Large intestine (tissue), 3 donors: ENCODE results near the gene CPSF4L. TPM values are rescaled to one million over a fixed set of nuclear protein-coding genes. Genes with fewer than 3 reads are reported as not detected.

ENCODE experiments used
- DNase-seq, 2 donors: peaks; one replicate each; pipeline versions ENCODE4 v3.0.0 to v3.0.0-alpha.2; 2013
- H3K27ac ChIP-seq: one replicate; pipeline ENCODE4 v1.5.1; 2013; ENCODE audit warnings: low read length
- H3K27me3 ChIP-seq: 2 replicates; pipeline ENCODE4 v1.6.1; 2013; ENCODE audit warnings: low read length; ENCODE audit not compliant: control insufficient read depth, insufficient read depth
- H3K36me3 ChIP-seq: 2 replicates; pipeline ENCODE4 v1.6.1; 2013; ENCODE audit warnings: low read length; ENCODE audit not compliant: control insufficient read depth, insufficient read depth
- H3K4me1 ChIP-seq: one replicate; pipeline ENCODE4 v1.6.1; 2013; ENCODE audit warnings: low read length; ENCODE audit not compliant: control insufficient read depth, insufficient read depth
- H3K4me3 ChIP-seq: one replicate; pipeline ENCODE4 v1.5.1; 2013; ENCODE audit warnings: low read length
- H3K9me3 ChIP-seq: one replicate; pipeline ENCODE4 v1.6.1; 2013; ENCODE audit warnings: mild to moderate bottlenecking, low read depth, low read length, moderate library complexity; ENCODE audit not compliant: control insufficient read depth
- WGBS: methylation state at CpG from one replicate; pipeline ENCODE4 v1.1.5; 2013; ENCODE audit warnings: low lambda C conversion rate; ENCODE audit not compliant: insufficient coverage; 5-methylcytosine and 5-hydroxymethylcytosine counted together
- polyA plus RNA-seq: library from polyadenylated mRNA; unstranded; fragments of 120-200 nt; gene quantifications from one replicate; pipeline ENCODE4 v1.2.1, GENCODE V29; 2013

The CPSF4L gene
- polyA plus RNA-seq, 1 donor = 0.21 TPM

- no peaks in the 10 kb centered on the region for H3K27me3 ChIP-seq
- no peaks in the 10 kb centered on the region for H3K9me3 ChIP-seq
- no peak overlapping the region for H3K4me3 ChIP-seq
- H3K4me1 ChIP-seq = peaks cover 19% of the 10 kb centered on the region
- DNase-seq = no peak
- WGBS = no CpG with 5 or more reads among the region's 19 CpGs
- H3K36me3 ChIP-seq = peaks cover 88% of the 10 kb centered on the region
- no peak overlapping the region for H3K27ac ChIP-seq
Measured at GRCh38 chr17:73201215-73202069, 60.2 kb downstream of the CPSF4L start.

GRCh38 chr17:73200476-73200875, 61.2 kb downstream of the CPSF4L start:
- DNase-seq = no peak
- Histone ChIP-seq H3K4me1 (peaks cover 21% of the 10 kb centered on the region), H3K4me3 (no peak overlapping the region), H3K27me3 (no peaks in the 10 kb centered on the region), H3K9me3 (no peaks in the 10 kb centered on the region), H3K36me3 (peaks cover 78% of the 10 kb centered on the region), H3K27ac (no peak overlapping the region)
- 100% methylated on average over 1 of the region's 10 CpGs for WGBS

DNA sequence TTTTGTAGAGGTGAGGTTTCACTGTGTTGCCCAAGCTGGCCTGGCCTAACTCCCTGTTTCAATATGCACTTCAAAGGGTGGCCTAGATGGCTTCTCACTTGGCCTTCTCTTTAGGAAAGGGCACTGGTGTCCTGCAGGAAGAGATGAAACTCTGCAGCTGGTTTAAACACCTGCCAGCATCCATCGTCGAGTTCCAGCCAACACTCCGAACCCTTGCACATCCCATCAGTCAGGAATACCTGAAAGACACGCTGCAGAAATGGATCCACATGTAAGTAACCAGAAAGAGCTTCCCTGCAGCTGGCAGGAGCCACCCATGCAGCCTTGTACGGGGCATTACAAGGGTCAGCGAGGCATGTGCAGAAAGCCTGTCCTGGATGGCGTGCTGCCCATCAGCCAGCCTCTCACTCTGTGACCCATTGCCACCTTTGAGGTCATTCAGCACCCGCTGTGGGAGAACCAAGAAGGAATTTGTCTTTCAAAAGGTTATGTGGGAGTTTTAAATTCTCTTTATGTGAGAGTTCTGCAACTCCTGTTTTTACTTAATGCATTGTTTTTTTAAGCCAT, 61.8 kb downstream of the CPSF4L start:
- Histone ChIP-seq H3K36me3 (peaks cover 71% of the 10 kb centered on the region), H3K4me3 (no peak overlapping the region), H3K4me1 (peaks cover 21% of the 10 kb centered on the region), H3K27me3 (no peaks in the 10 kb centered on the region), H3K9me3 (no peaks in the 10 kb centered on the region), H3K27ac (no peak overlapping the region)
- DNase-seq = no peak
- no CpG with 5 or more reads among the region's 8 CpGs for WGBS

DNA sequence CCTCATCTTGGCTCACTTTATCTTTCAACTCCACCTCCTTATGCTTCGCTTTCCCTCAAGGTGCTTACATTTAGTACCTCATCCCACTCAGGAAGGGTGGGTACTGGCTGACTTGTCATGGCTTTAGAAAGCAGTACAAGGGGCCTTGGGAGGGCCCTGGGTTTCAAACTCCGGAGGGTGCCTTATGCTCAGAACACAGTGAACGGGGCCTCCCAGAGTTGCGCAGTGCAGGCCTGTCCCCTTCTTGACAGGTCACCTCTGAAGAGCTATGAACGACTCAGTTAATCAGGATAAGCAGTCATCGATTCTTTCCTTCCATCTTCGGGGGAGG, 62.8 kb downstream of the CPSF4L start:
- H3K36me3 ChIP-seq = peaks cover 65% of the 10 kb centered on the region
- no peak overlapping the region for H3K27ac ChIP-seq
- no peaks in the 10 kb centered on the region for H3K27me3 ChIP-seq
- DNase-seq = no peak
- WGBS = no CpG with 5 or more reads among the region's 7 CpGs
- no peak overlapping the region for H3K4me3 ChIP-seq
- H3K4me1 ChIP-seq = peaks cover 17% of the 10 kb centered on the region
- H3K9me3 ChIP-seq = no peaks in the 10 kb centered on the region

Other genes starting within 250 kb of the CPSF4L start
- gene SLC39A11, start 169.2 kb downstream of the CPSF4L start, polyA plus RNA-seq = 46.2 TPM
- 3.5 TPM for gene SSTR2, start 96.9 kb downstream of the CPSF4L start, polyA plus RNA-seq
- gene COG1, start 68.8 kb downstream of the CPSF4L start, polyA plus RNA-seq = 36.2 TPM
- gene CDC42EP4, start 50.1 kb upstream of the CPSF4L start, polyA plus RNA-seq = 57.5 TPM